Cardiac muscle cell (in vitro differentiated cells and primary cell): ENCODE measurements around the gene PLXNB1. TPM values are rescaled to one million over a fixed set of nuclear protein-coding genes. Genes with fewer than 3 reads are reported as not detected.

Experiments used
- DNase-seq, 2 donors: peaks; one replicate each; pipeline versions ENCODE4 v3.0.0 to v3.0.0-alpha.2; 2010 to 2017; ENCODE audit warnings: low read depth in 1 of 2, low spot score in 1 of 2
- H3K27ac ChIP-seq: fragments of 200-600 bp; sonication (generic); 2 replicates; pipeline ENCODE4 v1.5.1; 2016
- H3K27me3 ChIP-seq: fragments of 200-600 bp; sonication (generic); 2 replicates; pipeline ENCODE4 v1.6.0; 2016; ENCODE audit warnings: control low read depth
- H3K36me3 ChIP-seq: fragments of 200-600 bp; sonication (generic); 2 replicates; pipeline ENCODE4 v1.5.1; 2016; ENCODE audit warnings: control low read depth
- H3K4me1 ChIP-seq: fragments of 200-600 bp; sonication (generic); 2 replicates; pipeline ENCODE4 v1.8.1; 2017; ENCODE audit warnings: low read depth, mild to moderate bottlenecking, mixed run types
- H3K4me3 ChIP-seq: fragments of 200-600 bp; sonication (generic); 2 replicates; pipeline ENCODE4 v1.5.1; 2016; ENCODE audit warnings: mild to moderate bottlenecking
- H3K9me3 ChIP-seq: fragments of 200-600 bp; sonication (generic); 2 replicates; pipeline ENCODE4 v1.5.1; 2017; ENCODE audit warnings: low read depth, mild to moderate bottlenecking, control low read depth
- polyA plus RNA-seq: library from polyadenylated mRNA; unstranded; fragments of >200 nt; fragmentation: Nextera tagmentation; extraction: Ambion mirVana; gene quantifications from 2 replicates; pipeline ENCODE4 v1.2.1, GENCODE V29; 2016
- total RNA-seq: library from RNA; depleted of rRNA; stranded (reverse); fragments of >200 nt; gene quantifications from 2 replicates; pipeline ENCODE4 v1.2.3, GENCODE V29; 2016
- TF ChIP-seq, protein P1 (sequence below): IDR thresholded peaks from 2 replicates; pipeline ENCODE4 v1.5.1; 2012; ENCODE audit warnings: low read depth, mild to moderate bottlenecking, low read length

PLXNB1 gene
- total and polyA plus RNA-seq, 2 experiments from 2014 or later = 23.9 to 47.1 TPM

DNA sequence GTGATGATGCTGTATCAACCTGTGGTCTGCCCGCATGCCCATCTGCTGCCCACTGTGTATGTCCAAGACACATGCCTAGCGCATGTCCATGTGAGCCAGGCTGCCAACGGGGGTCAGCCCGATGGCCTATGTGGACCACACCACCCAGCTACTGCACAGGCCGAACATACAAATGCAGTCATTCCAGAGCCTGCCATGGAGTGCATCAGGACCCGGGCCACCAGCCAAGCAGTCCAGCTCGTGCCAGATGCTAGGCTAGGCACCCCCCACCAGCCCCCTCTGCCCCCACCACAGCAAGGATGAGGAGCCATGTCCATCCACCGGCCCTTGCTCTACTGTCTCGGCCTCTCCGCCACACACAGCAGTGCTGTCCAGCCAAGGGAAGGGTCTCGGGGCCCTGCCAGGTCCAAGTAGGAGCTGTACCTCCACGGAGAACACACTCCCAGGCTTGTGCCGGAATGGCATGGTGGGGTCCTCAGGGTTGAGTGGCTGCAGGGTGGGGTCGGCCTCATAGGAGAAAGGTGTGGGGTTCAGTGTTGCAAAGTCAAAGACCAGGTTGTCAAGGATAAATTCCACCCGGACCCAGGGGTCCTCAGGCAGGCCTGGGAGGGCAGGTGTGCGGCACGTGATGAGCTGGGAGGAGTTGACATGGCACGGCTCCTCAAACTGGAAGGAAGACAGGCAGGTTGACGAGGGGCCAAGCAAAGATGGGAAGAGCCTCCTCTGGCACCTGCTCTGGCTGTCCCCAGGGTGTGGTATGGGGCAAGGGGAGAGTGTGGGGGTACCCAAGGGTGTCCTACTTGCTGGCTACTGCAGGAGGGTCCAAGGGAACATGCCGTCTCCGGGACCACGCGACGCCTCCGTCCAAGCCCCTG lies 15.3 kb downstream of the PLXNB1 start:
- Histone ChIP-seq H3K27me3 (no peaks in the 10 kb centered on the region), H3K36me3 (peaks cover 24% of the 10 kb centered on the region), H3K4me3 (no peak overlapping the region), H3K4me1 (no peaks in the 10 kb centered on the region), H3K27ac (no peak overlapping the region), H3K9me3 (no peaks in the 10 kb centered on the region)
- no peak for DNase-seq
- TF ChIP-seq, protein P1, sequence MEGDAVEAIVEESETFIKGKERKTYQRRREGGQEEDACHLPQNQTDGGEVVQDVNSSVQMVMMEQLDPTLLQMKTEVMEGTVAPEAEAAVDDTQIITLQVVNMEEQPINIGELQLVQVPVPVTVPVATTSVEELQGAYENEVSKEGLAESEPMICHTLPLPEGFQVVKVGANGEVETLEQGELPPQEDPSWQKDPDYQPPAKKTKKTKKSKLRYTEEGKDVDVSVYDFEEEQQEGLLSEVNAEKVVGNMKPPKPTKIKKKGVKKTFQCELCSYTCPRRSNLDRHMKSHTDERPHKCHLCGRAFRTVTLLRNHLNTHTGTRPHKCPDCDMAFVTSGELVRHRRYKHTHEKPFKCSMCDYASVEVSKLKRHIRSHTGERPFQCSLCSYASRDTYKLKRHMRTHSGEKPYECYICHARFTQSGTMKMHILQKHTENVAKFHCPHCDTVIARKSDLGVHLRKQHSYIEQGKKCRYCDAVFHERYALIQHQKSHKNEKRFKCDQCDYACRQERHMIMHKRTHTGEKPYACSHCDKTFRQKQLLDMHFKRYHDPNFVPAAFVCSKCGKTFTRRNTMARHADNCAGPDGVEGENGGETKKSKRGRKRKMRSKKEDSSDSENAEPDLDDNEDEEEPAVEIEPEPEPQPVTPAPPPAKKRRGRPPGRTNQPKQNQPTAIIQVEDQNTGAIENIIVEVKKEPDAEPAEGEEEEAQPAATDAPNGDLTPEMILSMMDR = no peak

DNA sequence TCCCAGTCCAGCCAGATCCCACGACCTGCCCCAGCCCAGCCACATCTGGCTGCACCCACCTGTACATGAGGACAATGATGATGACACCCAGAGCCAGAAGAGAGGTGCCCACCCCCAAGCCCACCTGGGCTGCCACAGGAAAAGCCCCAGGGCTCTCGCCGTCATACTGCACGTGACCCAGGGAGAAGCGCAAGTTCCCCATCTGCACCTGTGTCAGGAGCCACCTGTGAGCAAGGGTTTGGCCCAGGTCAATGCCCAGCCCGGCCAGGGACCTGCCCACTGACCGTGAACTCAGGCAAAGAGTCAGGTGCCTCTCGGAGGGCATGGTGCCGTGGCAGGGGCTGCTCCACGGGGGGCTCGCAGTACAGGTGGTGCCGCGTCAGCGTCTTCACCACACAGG lies 16.3 kb downstream of the PLXNB1 start:
- Histone ChIP-seq H3K27ac (no peak overlapping the region), H3K4me1 (no peaks in the 10 kb centered on the region), H3K36me3 (peaks cover 24% of the 10 kb centered on the region)

DNA sequence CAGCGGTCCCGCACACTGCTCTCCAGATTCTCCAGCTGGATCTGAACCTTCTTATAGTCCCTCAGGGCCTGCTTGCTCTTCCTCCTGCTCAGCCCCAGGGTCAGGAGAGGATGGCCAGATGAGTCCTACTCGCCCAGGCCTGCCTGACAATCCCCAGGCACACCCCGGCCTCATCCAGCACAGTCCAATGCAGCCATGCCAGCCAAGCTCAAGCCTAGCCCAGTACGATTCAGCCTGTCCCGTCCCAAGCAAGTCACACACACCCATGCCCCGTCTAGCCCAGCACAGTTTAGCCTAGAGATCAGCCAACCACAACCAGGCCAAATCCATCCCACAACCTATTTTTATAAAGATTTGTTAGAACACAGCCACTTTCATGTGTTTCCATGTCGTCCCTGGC lies 16.8 kb downstream of the PLXNB1 start:
- peaks cover 24% of the 10 kb centered on the region for H3K36me3 ChIP-seq

More for the DNA sequence above, 16.3 kb downstream of the PLXNB1 start:
- DNase-seq = no peak
- Histone ChIP-seq H3K9me3 (no peaks in the 10 kb centered on the region), H3K27me3 (no peaks in the 10 kb centered on the region), H3K4me3 (no peak overlapping the region)
- TF ChIP-seq, protein P1 = no peak

DNA sequence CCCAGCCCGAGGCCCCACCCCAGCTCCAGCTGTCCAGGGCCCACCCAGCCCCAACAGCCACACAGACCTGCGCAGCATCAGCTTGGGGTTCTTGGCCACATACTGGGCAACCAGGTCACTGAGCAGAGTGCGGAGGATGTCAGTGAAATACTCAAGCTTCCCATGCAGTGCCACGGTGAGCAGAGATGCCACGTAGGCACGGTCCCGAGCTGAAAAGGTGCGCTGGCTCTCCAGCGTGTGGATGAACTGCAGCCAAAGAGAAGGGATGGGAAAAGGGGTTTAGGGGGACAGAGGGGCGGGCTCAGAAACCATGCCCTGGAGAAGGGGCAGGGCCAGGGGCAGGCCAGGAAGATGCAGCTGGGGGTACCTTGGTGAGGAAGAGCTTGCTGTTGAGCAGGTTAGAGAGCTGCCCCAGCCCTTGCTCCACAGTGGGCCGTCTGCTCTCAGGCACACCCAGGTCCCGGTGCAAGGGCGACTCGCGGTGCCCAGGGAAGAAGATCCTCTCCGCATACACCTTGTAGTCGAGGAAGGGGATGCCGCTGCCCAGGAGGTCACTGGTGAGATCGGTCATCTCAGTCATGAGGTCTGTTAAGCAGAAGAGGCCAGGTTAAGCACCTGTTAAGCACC lies 17.4 kb downstream of the PLXNB1 start:
- Histone ChIP-seq H3K36me3 (peaks cover 24% of the 10 kb centered on the region), H3K27me3 (no peaks in the 10 kb centered on the region), H3K4me1 (no peaks in the 10 kb centered on the region), H3K9me3 (no peaks in the 10 kb centered on the region), H3K27ac (no peak overlapping the region), H3K4me3 (no peak overlapping the region)
- TF ChIP-seq, protein P1 = no peak
- no peak for DNase-seq

More for the DNA sequence above, 16.8 kb downstream of the PLXNB1 start:
- no peak overlapping the region for H3K4me3 ChIP-seq
- H3K27ac ChIP-seq = no peak overlapping the region
- DNase-seq = no peak
- TF ChIP-seq, protein P1 = no peak
- no peaks in the 10 kb centered on the region for H3K4me1 ChIP-seq
- H3K27me3 ChIP-seq = no peaks in the 10 kb centered on the region
- H3K9me3 ChIP-seq = no peaks in the 10 kb centered on the region

DNA sequence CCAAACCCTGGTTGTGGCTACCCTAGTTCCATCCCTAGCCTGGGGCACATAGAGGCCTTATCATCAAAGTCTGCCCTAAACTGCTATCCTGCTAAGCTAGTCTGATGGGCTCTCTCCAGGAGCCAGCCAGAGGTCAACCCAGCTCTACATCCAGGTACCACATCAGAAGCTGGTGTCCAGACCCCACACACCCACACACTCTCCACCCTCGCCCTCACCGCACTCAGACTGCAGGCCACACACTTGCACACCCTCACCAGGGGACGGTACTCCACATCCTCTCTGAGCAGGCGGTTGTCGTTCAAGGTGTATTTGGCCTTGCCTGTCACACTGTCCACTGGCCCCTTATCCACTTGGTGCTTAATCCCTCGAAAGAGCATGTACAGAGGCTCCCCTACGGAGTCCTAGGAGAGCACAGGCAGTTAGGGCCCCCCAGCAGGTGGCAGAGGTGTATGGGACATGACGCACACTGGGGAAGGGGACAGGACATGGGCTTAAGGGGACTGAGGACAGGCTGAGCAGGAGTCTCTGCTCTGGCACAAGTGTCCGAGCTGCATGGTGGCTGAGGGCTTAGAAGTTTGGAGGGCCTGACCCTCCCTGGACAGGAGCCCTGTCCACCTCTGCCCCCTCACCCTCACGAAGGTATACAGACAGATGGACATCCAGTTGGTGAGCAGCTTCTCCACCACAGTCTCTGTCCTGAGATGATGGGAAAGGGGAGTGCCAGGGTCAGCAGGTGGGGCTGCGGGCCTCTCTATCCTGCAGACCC lies 18.1 kb downstream of the PLXNB1 start:
- Histone ChIP-seq H3K4me3 (no peak overlapping the region), H3K27ac (no peak overlapping the region), H3K9me3 (no peaks in the 10 kb centered on the region), H3K4me1 (no peaks in the 10 kb centered on the region), H3K36me3 (peaks cover 24% of the 10 kb centered on the region), H3K27me3 (no peaks in the 10 kb centered on the region)
- TF ChIP-seq, protein P1 = no peak
- no peak for DNase-seq
